PC-3 (cell line): ENCODE data around the gene CTCFL. TPM values are rescaled to one million over a fixed set of nuclear protein-coding genes. Genes with fewer than 3 reads are reported as not detected.

ENCODE experiments used
- ATAC-seq: fragments of 200-7000 bp; cut with Tn5 transposase; 2 replicates; pipeline ENCODE4 v1.9.1; 2020; ENCODE audit warnings: mild to moderate bottlenecking, moderate library complexity
- BruUV-seq: library from RNA; stranded (reverse); fragments of 400-500 nt; replicated peaks from 2 replicates; lab custom pipeline; 2021; lab: Mats Ljungman, UMichigan
- CTCF ChIA-PET: fragments of 300-600 bp; sonication (Branson Sonifier 250); formaldehyde crosslinking; loops from one replicate; lab custom pipeline; 2022; ENCODE audit warnings: antibody characterized with exemption; lab: Charles Lee
- POLR2A ChIA-PET: fragments of 300-600 bp; sonication (Branson Sonifier 250); formaldehyde crosslinking; loops from one replicate; lab custom pipeline; 2022; ENCODE audit warnings: antibody characterized with exemption; ENCODE audit not compliant: unreplicated experiment; lab: Charles Lee
- DNase-seq: peaks from one replicate; pipeline ENCODE4 v3.0.0-alpha.2; 2015
- H2AFZ ChIP-seq: fragments of 300-600 bp; sonication (generic); 2 replicates; pipeline ENCODE4 v1.6.0; 2016; ENCODE audit warnings: antibody characterized with exemption, low read length
- H3F3A ChIP-seq: fragments of 300-600 bp; sonication (generic); one replicate; pipeline ENCODE4 v1.6.0; 2017; ENCODE audit warnings: antibody characterized with exemption, low read length, control low read depth, mild to moderate bottlenecking; ENCODE audit not compliant: unreplicated experiment
- H3K27ac ChIP-seq: fragments of 300-600 bp; sonication (generic); 2 replicates; pipeline ENCODE4 v1.5.1; 2016; ENCODE audit warnings: mild to moderate bottlenecking, low read length
- H3K27me3 ChIP-seq: fragments of 300-600 bp; sonication (generic); 2 replicates; pipeline ENCODE4 v1.6.1; 2016; ENCODE audit warnings: low read length, mixed read lengths
- H3K36me3 ChIP-seq: fragments of 300-600 bp; sonication (generic); 2 replicates; pipeline ENCODE4 v1.6.1; 2016; ENCODE audit warnings: low read depth, mixed run types, low read length, mixed read lengths
- H3K4me1 ChIP-seq: fragments of 300-600 bp; sonication (generic); 2 replicates; pipeline ENCODE4 v1.5.1; 2016; ENCODE audit warnings: low read length; ENCODE audit not compliant: insufficient read depth
- H3K4me2 ChIP-seq: fragments of 300-600 bp; sonication (generic); 2 replicates; pipeline ENCODE4 v1.6.0; 2016; ENCODE audit warnings: low read length
- H3K4me3 ChIP-seq: fragments of 300-600 bp; sonication (generic); 2 replicates; pipeline ENCODE4 v1.5.1; 2016; ENCODE audit warnings: mild to moderate bottlenecking, low read length, mixed read lengths
- H3K79me2 ChIP-seq: fragments of 300-600 bp; sonication (generic); 2 replicates; pipeline ENCODE4 v1.6.1; 2017; ENCODE audit warnings: low read length, mixed read lengths
- H3K9ac ChIP-seq: fragments of 300-600 bp; sonication (generic); 2 replicates; pipeline ENCODE4 v1.6.0; 2016; ENCODE audit warnings: mild to moderate bottlenecking, low read length
- H3K9me2 ChIP-seq: fragments of 300-600 bp; sonication (generic); replicated peaks from 2 replicates; pipeline ENCODE4 v1.6.1; 2016; ENCODE audit warnings: mixed run types, low read length, mixed read lengths
- H3K9me3 ChIP-seq: fragments of 300-600 bp; sonication (generic); 2 replicates; pipeline ENCODE4 v1.6.1; 2016; ENCODE audit warnings: low read length, mixed read lengths
- H4K20me1 ChIP-seq: fragments of 300-600 bp; sonication (generic); 2 replicates; pipeline ENCODE4 v1.6.1; 2016; ENCODE audit warnings: low read length, mixed read lengths
- CTCF ChIP-seq: fragments of 300-600 bp; sonication (generic); conservative IDR thresholded peaks from 2 replicates; pipeline ENCODE4 v1.5.1; 2017; ENCODE audit warnings: antibody characterized with exemption, low read depth, mild to moderate bottlenecking, low read length
- EZH2 ChIP-seq: fragments of 300-600 bp; sonication (generic); IDR thresholded peaks from one replicate; pipeline ENCODE4 v1.6.1; 2017; ENCODE audit warnings: antibody characterized with exemption, mild to moderate bottlenecking, low read length; ENCODE audit not compliant: unreplicated experiment
- EZH2phosphoT487 ChIP-seq: fragments of 300-600 bp; sonication (generic); IDR thresholded peaks from 2 replicates; pipeline ENCODE4 v1.6.1; 2018; ENCODE audit warnings: mild to moderate bottlenecking, antibody characterized with exemption, low read length, borderline replicate concordance
- intact Hi-C: fragments of 100-400 bp; cut with micrococcal nuclease; formaldehyde crosslinking; loops from 2 replicates; pipeline ENCODE4 v1.9.0; 2023
- total RNA-seq: library from RNA; depleted of rRNA; stranded (reverse); fragments of >200 nt; gene quantifications from 2 replicates; pipeline ENCODE4 v1.2.3, GENCODE V29; 2014

The CTCFL gene
- total RNA-seq, 1 experiment from 2014 or later: not detected

- Histone ChIP-seq H3K36me3 (no peaks in the 10 kb centered on the region), H3K27me3 (no peaks in the 10 kb centered on the region), H3K4me2 (no peak overlapping the region), H3K79me2 (no peaks in the 10 kb centered on the region), H4K20me1 (no peaks in the 10 kb centered on the region), H3K4me1 (peaks cover 20% of the 10 kb centered on the region), H3K4me3 (no peak overlapping the region), H2AFZ (no peak overlapping the region), H3K9me3 (no peaks in the 10 kb centered on the region), H3F3A (no peaks in the 10 kb centered on the region), H3K9me2 (no peaks in the 10 kb centered on the region), H3K9ac (no peak overlapping the region), H3K27ac (no peak overlapping the region)
- intact Hi-C loops: no loop called here
- CTCF ChIA-PET: no interaction called here
- DNase-seq: no peak
- no TSS peak for BruUV-seq
- ATAC-seq: no peak
- POLR2A ChIA-PET: no interaction called here
- no peak for TF ChIP-seq EZH2phosphoT487
- TF ChIP-seq EZH2: no peak
- TF ChIP-seq CTCF: no peak
These were observed 72.9 kb downstream of the CTCFL start for GRCh38 chr20:57451795-57452661.

DNA sequence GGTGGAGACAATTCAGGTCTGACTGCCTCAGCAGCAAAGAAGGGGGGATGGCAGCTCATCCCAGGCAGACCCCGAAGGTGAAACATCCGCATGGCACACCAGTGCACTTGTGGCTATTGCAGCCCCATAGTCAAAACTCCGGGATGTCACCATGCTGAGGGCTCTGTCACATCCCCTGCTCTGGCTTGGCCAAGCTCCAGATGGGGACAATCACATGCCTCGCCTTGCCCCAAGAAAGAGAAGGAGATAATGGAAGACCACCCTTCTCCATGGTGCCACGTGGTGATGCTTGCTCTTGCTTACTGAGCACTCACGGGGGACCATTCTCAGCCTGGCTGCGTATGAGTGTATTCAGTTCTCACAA is 73.5 kb downstream of the CTCFL start:
- Histone ChIP-seq H2AFZ (no peak overlapping the region), H4K20me1 (no peaks in the 10 kb centered on the region), H3K9me3 (no peaks in the 10 kb centered on the region), H3K27ac (no peak overlapping the region), H3K4me1 (peaks cover 20% of the 10 kb centered on the region), H3K9ac (no peak overlapping the region), H3K79me2 (no peaks in the 10 kb centered on the region), H3K27me3 (no peaks in the 10 kb centered on the region), H3F3A (no peaks in the 10 kb centered on the region), H3K4me3 (no peak overlapping the region), H3K36me3 (no peaks in the 10 kb centered on the region), H3K4me2 (no peak overlapping the region), H3K9me2 (no peaks in the 10 kb centered on the region)
- intact Hi-C loops: no loop called here
- ChIA-PET CTCF (no interaction called here), POLR2A (no interaction called here)
- TF ChIP-seq EZH2phosphoT487: no peak
- no peak for TF ChIP-seq CTCF
- BruUV-seq: no TSS peak
- ATAC-seq (no peak), DNase-seq (no peak)

DNA sequence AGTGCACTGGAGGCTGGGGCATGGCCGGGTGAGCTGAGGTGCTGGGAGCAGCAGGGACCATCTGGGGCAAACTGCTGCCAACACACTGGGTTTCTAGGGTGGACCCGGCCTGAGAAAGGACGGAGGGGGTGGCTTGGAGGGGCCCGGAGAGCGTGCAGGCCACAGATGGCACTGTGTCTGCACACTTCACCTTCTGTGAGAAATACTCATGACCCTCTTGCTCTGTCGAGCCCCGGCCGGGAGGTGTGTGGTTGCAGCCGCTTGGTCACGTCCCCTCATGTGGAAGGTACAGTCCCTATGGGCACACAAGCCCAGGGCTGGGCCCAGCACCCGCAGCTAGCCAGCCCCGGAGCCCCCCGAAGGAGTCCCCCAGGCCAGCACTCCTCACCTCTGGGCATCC is 74.0 kb downstream of the CTCFL start:
- intact Hi-C loops: no loop called here
- H3K4me2 ChIP-seq: peak overlapping the region; percentile 68
- peaks cover 3% of the 10 kb centered on the region; the same call in 1 of the 2 replicates for H3K27me3 ChIP-seq
- no peak for TF ChIP-seq CTCF
- no peak for TF ChIP-seq EZH2phosphoT487
- no peak for TF ChIP-seq EZH2
- ATAC-seq (no peak), DNase-seq (no peak)
- ChIA-PET CTCF (no interaction called here), POLR2A (no interaction called here)
- no peaks in the 10 kb centered on the region for H3K36me3 ChIP-seq
- no peaks in the 10 kb centered on the region for H3K79me2 ChIP-seq
- no peak overlapping the region for H3K9ac ChIP-seq
- no peaks in the 10 kb centered on the region for H4K20me1 ChIP-seq
- H2AFZ ChIP-seq: no peak overlapping the region
- no peaks in the 10 kb centered on the region for H3F3A ChIP-seq
- H3K4me1 ChIP-seq: peaks cover 20% of the 10 kb centered on the region
- no peak overlapping the region for H3K4me3 ChIP-seq
- no TSS peak for BruUV-seq
- no peak overlapping the region for H3K27ac ChIP-seq
- H3K9me3 ChIP-seq: no peaks in the 10 kb centered on the region
- no peaks in the 10 kb centered on the region for H3K9me2 ChIP-seq
